CD4-positive, CD25-positive, alpha-beta regulatory T cell (primary cell): ENCODE data around the gene FZD4. TPM values are rescaled to one million over a fixed set of nuclear protein-coding genes. Genes with fewer than 3 reads are reported as not detected.
"Not testable (repeated sequence)": the region's sequence is repeated elsewhere in the genome, so short reads cannot be mapped to it uniquely, and the experiment has no call there.

Experiments
- ATAC-seq, 2 donors: fragments of 150-1000 bp; cut with Tn5 transposase; one replicate each; pipeline ENCODE4 v1.10.0; 2021; ENCODE audit warnings: low read depth in 2 of 2, moderate number of reproducible peaks in 2 of 2, moderate library complexity in 1 of 2
- DNase-seq, 3 donors: peaks; one replicate each; pipeline versions ENCODE4 v3.0.0 to v3.0.0-alpha.2; 2012 to 2022; ENCODE audit warnings: mixed read lengths in 1 of 3
- H3K27ac ChIP-seq: one replicate; pipeline ENCODE4 v1.7.0; 2013; ENCODE audit warnings: mild to moderate bottlenecking, low read length; ENCODE audit not compliant: insufficient read depth, poor library complexity, severe bottlenecking
- H3K27me3 ChIP-seq: one replicate; pipeline ENCODE4 v1.7.0; 2013; ENCODE audit warnings: low read length; ENCODE audit not compliant: control insufficient read depth, insufficient read depth
- H3K36me3 ChIP-seq: one replicate; pipeline ENCODE4 v1.7.0; 2013; ENCODE audit warnings: mild to moderate bottlenecking, low read length, moderate library complexity; ENCODE audit not compliant: control insufficient read depth, insufficient read depth
- H3K4me1 ChIP-seq: 2 replicates; pipeline ENCODE4 v1.7.0; 2013; ENCODE audit warnings: mild to moderate bottlenecking, low read length; ENCODE audit not compliant: insufficient read depth, control insufficient read depth, poor library complexity, severe bottlenecking
- H3K4me3 ChIP-seq: one replicate; pipeline ENCODE4 v1.7.0; 2013; ENCODE audit warnings: low read depth, mild to moderate bottlenecking, low read length, moderate library complexity
- H3K9me3 ChIP-seq, 2 experiments: 1 replicate in 1 of 2; 2 replicates in 1 of 2; pipeline ENCODE4 v1.7.0; 2013; ENCODE audit warnings: low read length in 2 of 2, mild to moderate bottlenecking in 1 of 2, moderate library complexity in 1 of 2; ENCODE audit not compliant: control insufficient read depth in 2 of 2
- H3K27ac Mint-ChIP-seq, 3 donors: one replicate each; pipeline ENCODE4 v1.8.0; 2020 to 2022; ENCODE audit warnings: mild to moderate bottlenecking in 3 of 3, mixed read lengths in 3 of 3, moderate library complexity in 2 of 3
- H3K27me3 Mint-ChIP-seq: one replicate; pipeline ENCODE4 v1.8.0; 2022; ENCODE audit warnings: mild to moderate bottlenecking, mixed read lengths
- H3K36me3 Mint-ChIP-seq: one replicate; pipeline ENCODE4 v1.8.0; 2020; ENCODE audit warnings: mixed read lengths
- H3K4me1 Mint-ChIP-seq, 4 donors: one replicate each; pipeline ENCODE4 v1.8.0; 2020 to 2022; ENCODE audit warnings: mixed read lengths in 4 of 4, mild to moderate bottlenecking in 1 of 4
- H3K4me3 Mint-ChIP-seq, 4 donors: one replicate each; pipeline ENCODE4 v1.8.0; 2020 to 2022; ENCODE audit warnings: mild to moderate bottlenecking in 4 of 4, mixed read lengths in 4 of 4, moderate library complexity in 3 of 4
- H3K9me3 Mint-ChIP-seq, 7 donors: one replicate each; pipeline ENCODE4 v1.8.0; 2020 to 2022; ENCODE audit warnings: mixed read lengths in 7 of 7, mild to moderate bottlenecking in 3 of 7, moderate library complexity in 2 of 7
- polyA plus RNA-seq, 4 donors: library from polyadenylated mRNA; unstranded; fragments of 300-500 nt; fragmentation: Illumina TruSeq; gene quantifications; one replicate each; pipeline ENCODE4 v1.2.3, GENCODE V29; 2021
- total RNA-seq: library from RNA; stranded (reverse); gene quantifications from one replicate; pipeline ENCODE4 v1.2.3, GENCODE V29; 2022

FZD4 gene
- total and polyA plus RNA-seq, 5 donors from 2014 or later, result not detected

GRCh38 chr11:86992340-86992739 is 37.1 kb upstream of the FZD4 start:
- not testable (repeated sequence) for H3K4me3 ChIP-seq, H3K27ac Mint-ChIP-seq, H3K36me3 Mint-ChIP-seq

DNA sequence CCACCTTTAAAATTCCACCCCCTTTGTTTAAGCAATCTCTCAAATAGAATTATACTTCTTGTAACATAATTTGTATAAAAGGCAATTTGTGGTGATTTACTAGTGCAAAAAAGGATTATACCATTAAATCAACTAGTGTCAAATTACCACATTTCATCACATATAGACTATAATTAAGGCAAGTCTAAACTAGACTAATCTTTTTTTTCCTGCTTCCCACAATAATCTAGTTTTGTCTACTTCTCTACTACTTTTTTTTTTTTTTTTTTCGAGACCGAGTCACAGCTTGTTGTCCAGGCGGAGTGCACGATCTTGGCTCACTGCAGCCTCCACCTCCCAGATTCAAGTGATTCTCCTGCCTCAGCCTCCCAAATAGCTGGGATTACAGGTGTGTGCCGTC is 36.1 kb upstream of the FZD4 start:
- Mint-ChIP-seq H3K36me3 (no peaks in the 10 kb centered on the region), H3K27me3 (no peaks in the 10 kb centered on the region), H3K9me3 (no peaks in the 10 kb centered on the region), H3K27ac (no peak overlapping the region), H3K4me3 (no peak overlapping the region), H3K4me1 (no peaks in the 10 kb centered on the region)
- H3K36me3 ChIP-seq, result no peaks in the 10 kb centered on the region
- no peak overlapping the region for H3K27ac ChIP-seq
- no peak overlapping the region for H3K4me3 ChIP-seq
- H3K27me3 ChIP-seq, result no peaks in the 10 kb centered on the region
- ATAC-seq (no peak), DNase-seq (no peak)
- no peaks in the 10 kb centered on the region for H3K9me3 ChIP-seq
- no peaks in the 10 kb centered on the region for H3K4me1 ChIP-seq

More at GRCh38 chr11:86992340-86992739, 37.1 kb upstream of the FZD4 start:
- not testable (repeated sequence) for H3K4me1 ChIP-seq, H3K9me3 ChIP-seq, H3K27me3 Mint-ChIP-seq, H3K9me3 Mint-ChIP-seq, H3K27ac ChIP-seq, H3K4me3 Mint-ChIP-seq, ATAC-seq, H3K27me3 ChIP-seq, H3K4me1 Mint-ChIP-seq, H3K36me3 ChIP-seq, DNase-seq

GRCh38 chr11:86990515-86990914 is 35.3 kb upstream of the FZD4 start:
- DNase-seq (no peak), ATAC-seq (no peak)
- H3K4me1 ChIP-seq, result no peaks in the 10 kb centered on the region
- H3K4me3 Mint-ChIP-seq, result no peak overlapping the region
- H3K36me3 ChIP-seq, result no peaks in the 10 kb centered on the region
- H3K27me3 Mint-ChIP-seq, result no peaks in the 10 kb centered on the region
- H3K27ac ChIP-seq, result no peak overlapping the region
- H3K36me3 Mint-ChIP-seq, result no peaks in the 10 kb centered on the region
- H3K9me3 ChIP-seq, result no peaks in the 10 kb centered on the region
- no peaks in the 10 kb centered on the region for H3K27me3 ChIP-seq
- no peaks in the 10 kb centered on the region for H3K4me1 Mint-ChIP-seq
- H3K4me3 ChIP-seq, result no peak overlapping the region
- H3K27ac Mint-ChIP-seq, result no peak overlapping the region
- no peaks in the 10 kb centered on the region for H3K9me3 Mint-ChIP-seq

GRCh38 chr11:86990031-86990430 is 34.8 kb upstream of the FZD4 start:
- H3K27ac ChIP-seq, result no peak overlapping the region
- no peak overlapping the region for H3K4me3 ChIP-seq
- H3K27me3 ChIP-seq, result no peaks in the 10 kb centered on the region
- DNase-seq, result no peak
- H3K4me1 ChIP-seq, result no peaks in the 10 kb centered on the region
- Mint-ChIP-seq H3K36me3 (no peaks in the 10 kb centered on the region), H3K4me1 (no peaks in the 10 kb centered on the region), H3K27ac (no peak overlapping the region), H3K9me3 (no peaks in the 10 kb centered on the region), H3K4me3 (no peak overlapping the region), H3K27me3 (no peaks in the 10 kb centered on the region)
- ATAC-seq, result no peak
- no peaks in the 10 kb centered on the region for H3K36me3 ChIP-seq
- no peaks in the 10 kb centered on the region for H3K9me3 ChIP-seq

- no peak for ATAC-seq
- no peaks in the 10 kb centered on the region for H3K9me3 ChIP-seq
- no peaks in the 10 kb centered on the region for H3K4me1 ChIP-seq
- peaks cover 8% of the 10 kb centered on the region for H3K27me3 Mint-ChIP-seq
- no peaks in the 10 kb centered on the region for H3K36me3 ChIP-seq
- H3K27me3 ChIP-seq, result no peaks in the 10 kb centered on the region
- H3K4me3 ChIP-seq, result no peak overlapping the region
- no peaks in the 10 kb centered on the region for H3K9me3 Mint-ChIP-seq
- DNase-seq, result no peak
- H3K36me3 Mint-ChIP-seq, result no peaks in the 10 kb centered on the region
- H3K4me3 Mint-ChIP-seq, result no peak overlapping the region
- no peak overlapping the region for H3K27ac ChIP-seq
- no peaks in the 10 kb centered on the region for H3K4me1 Mint-ChIP-seq
- no peak overlapping the region for H3K27ac Mint-ChIP-seq
These were observed 33.2 kb upstream of the FZD4 start for GRCh38 chr11:86988351-86988881.

DNA sequence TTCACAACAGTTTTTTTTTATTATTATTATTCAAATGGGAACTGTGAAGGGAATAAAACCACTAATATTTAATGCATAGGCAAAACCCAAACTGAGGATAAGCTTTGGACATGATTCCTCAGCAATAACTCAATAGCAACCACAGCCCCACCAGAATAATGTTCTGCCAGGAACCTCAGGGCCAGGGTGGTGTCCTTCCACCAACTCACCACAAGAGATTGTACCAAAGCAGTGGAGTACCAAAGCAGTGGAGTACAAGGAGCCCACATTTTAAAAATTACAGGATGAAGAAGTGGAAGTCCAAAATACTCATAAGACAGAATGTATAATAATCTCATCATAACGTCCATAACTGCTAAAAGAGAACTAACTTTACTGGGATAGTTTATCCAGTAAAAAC is 32.5 kb upstream of the FZD4 start:
- H3K4me3 ChIP-seq, result no peak overlapping the region
- H3K9me3 ChIP-seq, result no peaks in the 10 kb centered on the region
- Mint-ChIP-seq H3K4me3 (no peak overlapping the region), H3K27ac (no peak overlapping the region), H3K36me3 (no peaks in the 10 kb centered on the region), H3K27me3 (peaks cover 12% of the 10 kb centered on the region), H3K4me1 (no peaks in the 10 kb centered on the region), H3K9me3 (no peaks in the 10 kb centered on the region)
- no peak overlapping the region for H3K27ac ChIP-seq
- ATAC-seq (no peak), DNase-seq (no peak)
- no peaks in the 10 kb centered on the region for H3K36me3 ChIP-seq
- no peaks in the 10 kb centered on the region for H3K27me3 ChIP-seq
- no peaks in the 10 kb centered on the region for H3K4me1 ChIP-seq

GRCh38 chr11:86984701-86985100 is 29.5 kb upstream of the FZD4 start:
- no peak for ATAC-seq
- no peaks in the 10 kb centered on the region for H3K27me3 ChIP-seq

GRCh38 chr11:86983021-86983488 is 27.9 kb upstream of the FZD4 start:
- Mint-ChIP-seq H3K4me3 (no peak overlapping the region), H3K9me3 (no peaks in the 10 kb centered on the region), H3K36me3 (no peaks in the 10 kb centered on the region), H3K4me1 (no peaks in the 10 kb centered on the region), H3K27ac (no peak overlapping the region), H3K27me3 (peaks cover 24% of the 10 kb centered on the region)
- no peaks in the 10 kb centered on the region for H3K27me3 ChIP-seq
- H3K36me3 ChIP-seq, result no peaks in the 10 kb centered on the region
- H3K4me1 ChIP-seq, result no peaks in the 10 kb centered on the region
- DNase-seq (no peak), ATAC-seq (no peak)
- no peak overlapping the region for H3K27ac ChIP-seq
- no peak overlapping the region for H3K4me3 ChIP-seq
- H3K9me3 ChIP-seq, result no peaks in the 10 kb centered on the region

More at GRCh38 chr11:86984701-86985100, 29.5 kb upstream of the FZD4 start:
- no peaks in the 10 kb centered on the region for H3K36me3 ChIP-seq
- Mint-ChIP-seq H3K4me1 (no peaks in the 10 kb centered on the region), H3K9me3 (no peaks in the 10 kb centered on the region), H3K36me3 (no peaks in the 10 kb centered on the region), H3K4me3 (no peak overlapping the region), H3K27me3 (peaks cover 24% of the 10 kb centered on the region), H3K27ac (no peak overlapping the region)
- H3K27ac ChIP-seq, result no peak overlapping the region
- no peak overlapping the region for H3K4me3 ChIP-seq
- H3K9me3 ChIP-seq, result no peaks in the 10 kb centered on the region
- no peaks in the 10 kb centered on the region for H3K4me1 ChIP-seq
- DNase-seq, result no peak
